NOMO-1 (cell line): ENCODE results near the gene PHACTR1.

Experiments used
- DNase-seq, 2 experiments: peaks; one replicate each; lab custom pipeline; 2025; ENCODE audit not compliant: unreplicated experiment in 2 of 2; lab: John Stamatoyannopoulos, UW

Gene PHACTR1

GRCh38 chr6:13175087-13175486 lies 458.5 kb downstream of the PHACTR1 start:
- DNase-seq = no peak

DNA sequence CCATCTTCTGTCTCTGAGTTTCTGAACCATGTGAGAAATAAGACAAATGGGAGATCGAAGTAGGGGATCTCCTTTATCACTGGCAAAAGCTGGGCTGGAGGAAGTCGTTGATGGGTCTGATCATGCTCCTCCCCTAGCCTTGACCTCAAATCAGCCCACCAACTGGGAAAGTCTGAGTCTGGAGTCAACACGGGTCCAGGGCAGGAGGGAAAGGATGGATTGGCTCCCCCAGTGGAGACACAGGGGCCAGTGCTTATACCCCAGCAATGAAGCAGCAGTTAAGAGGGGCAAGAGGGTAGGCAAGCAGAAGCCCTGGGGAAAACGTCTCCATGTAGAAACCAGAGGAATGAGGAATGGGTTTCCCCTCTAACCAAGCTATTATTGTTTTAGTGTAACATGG lies 459.2 kb downstream of the PHACTR1 start:
- DNase-seq = no peak

DNA sequence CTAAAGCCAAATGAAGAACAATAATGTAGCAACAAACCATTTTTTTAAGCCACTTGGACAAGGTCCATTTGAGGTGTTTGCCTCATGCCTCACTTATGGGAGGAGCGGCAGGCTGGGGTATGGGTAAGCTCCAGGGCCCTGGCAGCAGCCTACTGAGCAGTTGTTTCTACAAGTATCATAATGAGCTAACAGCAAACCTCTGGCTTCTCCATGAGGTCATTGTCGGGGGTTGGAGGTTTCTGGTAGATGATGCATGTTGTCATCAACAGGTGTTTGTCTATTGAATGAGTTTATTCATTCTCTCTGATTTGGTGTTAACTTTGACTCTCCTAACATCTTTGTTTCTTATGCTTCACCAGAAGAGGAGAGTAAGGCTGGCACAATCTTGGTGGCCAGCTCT lies 461.1 kb downstream of the PHACTR1 start:
- DNase-seq = no peak

- DNase-seq = peak in 1 of 2 experiments; percentile 39
Observed at GRCh38 chr6:13178107-13178506, 461.5 kb downstream of the PHACTR1 start.

DNA sequence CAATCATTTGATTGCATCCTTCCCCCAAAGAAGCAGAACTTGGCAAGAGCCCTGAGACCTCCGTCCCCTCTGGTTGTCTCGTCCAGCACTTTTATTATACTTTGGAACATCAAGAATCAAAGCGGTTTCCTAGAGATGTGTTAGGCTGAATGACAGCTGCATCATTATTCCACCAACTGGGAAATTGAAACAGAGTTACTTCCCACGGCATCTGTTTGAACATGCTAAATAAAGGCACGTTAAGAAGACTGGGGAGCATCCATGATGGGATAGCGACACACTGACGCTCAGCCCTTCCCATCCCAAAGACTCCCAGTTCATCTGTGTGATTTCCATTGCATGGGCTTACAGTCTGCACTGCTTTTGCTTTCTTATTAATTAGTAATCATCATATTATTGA lies 464.0 kb downstream of the PHACTR1 start:
- DNase-seq = no peak

DNA sequence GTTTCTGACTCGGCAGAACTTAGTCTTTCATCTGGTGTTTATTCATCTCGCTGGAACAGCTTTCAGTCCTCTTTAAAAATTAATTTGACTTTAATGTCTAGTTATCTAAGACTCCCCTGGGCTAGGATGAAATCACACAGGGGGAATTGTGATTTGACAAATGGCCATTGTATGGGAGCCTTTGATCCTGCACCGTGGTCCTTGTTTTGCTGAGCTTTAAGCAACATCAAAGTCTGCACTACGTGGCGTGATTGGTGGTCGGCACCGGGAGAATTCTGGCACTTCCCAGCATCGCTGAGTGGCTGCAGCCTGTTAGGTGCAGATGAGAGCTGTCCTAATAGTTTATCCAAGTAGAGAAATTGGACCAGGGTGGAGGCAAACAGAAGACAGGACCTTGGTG lies 464.8 kb downstream of the PHACTR1 start:
- DNase-seq = no peak

GRCh38 chr6:13183415-13184088 lies 467.0 kb downstream of the PHACTR1 start:
- no peak for DNase-seq

DNA sequence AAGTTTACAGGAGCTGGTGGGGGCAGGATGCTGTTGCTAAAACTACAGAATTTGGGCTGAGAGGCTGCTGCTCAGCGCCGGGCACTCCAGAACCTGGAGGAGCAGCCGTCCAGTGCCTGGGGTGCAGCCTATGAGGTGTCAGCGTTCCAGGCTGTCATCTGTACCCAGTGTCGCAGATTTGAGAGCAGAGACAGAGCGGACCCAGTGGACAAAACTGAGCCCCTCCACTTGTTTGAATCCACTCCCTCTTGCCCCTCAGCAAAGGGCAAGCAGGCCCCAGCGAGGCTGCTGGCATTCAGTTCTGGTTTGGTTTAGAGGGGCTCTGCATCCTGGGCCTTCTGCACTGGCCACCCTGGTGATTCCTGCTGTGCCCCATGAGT lies 467.5 kb downstream of the PHACTR1 start:
- no peak for DNase-seq

DNA sequence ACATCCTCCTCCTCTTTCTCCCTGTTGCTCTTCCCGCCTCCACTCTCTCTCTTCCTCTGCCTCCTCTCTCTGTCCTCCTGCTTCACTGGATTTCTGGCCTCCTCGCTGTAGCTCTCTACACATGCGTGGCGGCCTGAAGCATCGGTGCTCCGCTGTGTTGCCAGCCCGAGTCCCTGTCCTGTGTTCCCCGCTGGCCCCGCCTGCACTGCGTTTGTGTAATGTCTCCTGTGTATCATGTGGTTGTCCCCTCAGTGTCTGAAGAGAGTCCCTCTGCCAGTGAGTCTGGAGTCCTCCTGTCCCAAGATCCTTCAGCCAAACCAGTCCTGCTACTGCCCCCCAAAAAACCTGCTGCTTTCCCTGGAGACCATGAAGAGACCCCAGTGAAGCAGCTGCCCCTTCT lies 468.0 kb downstream of the PHACTR1 start:
- DNase-seq = no peak

GRCh38 chr6:13186861-13187260 lies 470.3 kb downstream of the PHACTR1 start:
- no peak for DNase-seq

DNA sequence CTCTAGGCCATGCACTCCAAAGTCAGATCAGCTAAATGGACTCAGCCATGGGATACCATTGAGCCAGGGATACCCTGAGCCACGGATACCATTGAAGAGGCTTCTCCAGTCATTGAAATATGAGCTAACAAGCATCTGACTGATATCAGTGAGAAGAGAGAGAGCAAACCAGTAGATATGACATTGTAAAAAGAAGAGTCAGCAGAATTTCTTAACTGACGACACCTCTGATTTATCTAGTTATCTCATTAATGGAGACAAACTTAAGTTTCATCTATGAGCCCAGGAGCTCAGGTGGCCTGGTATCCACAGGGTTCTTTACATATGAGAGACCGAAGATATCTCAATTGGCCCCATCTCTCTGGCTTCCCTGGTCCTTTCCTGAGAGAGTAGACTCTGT lies 471.1 kb downstream of the PHACTR1 start:
- no peak for DNase-seq

GRCh38 chr6:13188306-13188705 lies 471.7 kb downstream of the PHACTR1 start:
- DNase-seq = no peak

DNA sequence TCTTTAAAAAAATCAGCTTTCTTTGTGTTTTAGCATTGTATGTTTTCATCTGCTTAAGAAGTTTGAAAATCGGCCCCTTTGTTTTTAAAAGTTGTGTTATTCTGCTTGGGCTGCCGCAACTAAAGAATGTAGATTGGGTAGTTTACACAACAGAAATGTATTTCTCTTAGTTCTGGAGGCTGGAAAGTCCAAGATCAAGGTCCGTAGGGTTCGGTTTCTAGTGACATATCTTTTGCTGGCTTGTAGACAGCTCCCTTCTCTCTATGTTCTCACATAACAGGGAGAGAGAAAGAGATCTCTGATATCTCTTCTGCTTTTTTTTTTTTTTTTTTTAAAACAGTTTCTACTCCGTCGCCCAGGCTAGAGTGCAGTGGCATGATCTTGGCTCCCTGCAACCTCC lies 473.1 kb downstream of the PHACTR1 start:
- no peak for DNase-seq

- DNase-seq = no peak
Observed at GRCh38 chr6:13190376-13190775, 473.8 kb downstream of the PHACTR1 start.

DNA sequence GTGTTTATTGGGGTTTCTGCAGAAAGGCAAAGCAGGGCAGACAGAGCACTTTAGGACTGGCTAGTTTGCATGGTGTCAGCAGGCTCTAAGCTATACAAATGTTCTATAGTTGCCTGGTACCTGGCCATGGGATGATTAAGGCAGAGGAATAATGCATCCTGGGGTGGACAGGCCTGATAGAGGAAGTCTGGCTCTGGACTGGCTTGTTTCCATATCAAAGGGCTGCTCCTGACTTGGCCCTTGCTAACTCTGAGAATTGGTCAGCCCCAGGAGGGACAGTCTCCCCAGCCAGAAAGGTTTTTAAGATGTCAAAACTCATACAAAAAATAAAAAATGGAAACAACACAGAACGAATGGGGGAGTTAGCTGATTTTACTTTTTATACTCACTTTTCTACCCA lies 474.9 kb downstream of the PHACTR1 start:
- no peak for DNase-seq

- peak; percentile 56 to 72 for DNase-seq
Observed at GRCh38 chr6:13194852-13195251, 478.3 kb downstream of the PHACTR1 start.

- DNase-seq = no peak
Observed at GRCh38 chr6:13195803-13196202, 479.2 kb downstream of the PHACTR1 start.

- no peak for DNase-seq
Observed at GRCh38 chr6:13198168-13198567, 481.6 kb downstream of the PHACTR1 start.

- no peak for DNase-seq
Observed at GRCh38 chr6:13201336-13201735, 484.8 kb downstream of the PHACTR1 start.

DNA sequence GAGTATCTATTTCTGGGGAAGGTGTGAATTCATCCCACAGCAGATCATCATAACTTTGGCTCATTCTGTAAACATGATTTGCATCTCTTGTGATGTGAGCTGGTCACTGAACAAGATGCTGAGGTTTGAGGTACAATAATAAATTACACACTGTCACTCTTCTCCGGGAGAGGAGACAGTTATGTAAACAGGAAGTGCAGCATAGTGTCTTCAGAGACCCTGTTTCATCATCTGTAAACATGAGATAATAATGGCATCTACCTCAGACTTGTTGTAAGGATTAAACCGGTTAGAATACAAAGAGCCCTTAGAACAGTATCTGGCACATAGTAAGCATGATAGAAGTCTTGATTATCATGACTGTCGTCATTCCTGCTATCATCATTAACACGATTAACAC lies 486.6 kb downstream of the PHACTR1 start:
- peak in 1 of 2 experiments; percentile 12 for DNase-seq

- no peak for DNase-seq
Observed at GRCh38 chr6:13205106-13205505, 488.5 kb downstream of the PHACTR1 start.

- DNase-seq = no peak
Observed at GRCh38 chr6:13212096-13212495, 495.5 kb downstream of the PHACTR1 start.

- no peak for DNase-seq
Observed at GRCh38 chr6:13212538-13212937, 496.0 kb downstream of the PHACTR1 start.
